T-helper 1 cell (primary cell): ENCODE data around the gene GBA2.

ENCODE experiments used
- DNase-seq, 5 donors: peaks; one replicate each; pipeline ENCODE4 v3.0.0-alpha.2; 2012 to 2020

Gene GBA2

GRCh38 chr9:35714579-35715252 is 34.3 kb downstream of the GBA2 start:
- DNase-seq = no peak

GRCh38 chr9:35714123-35714522 is 34.9 kb downstream of the GBA2 start:
- no peak for DNase-seq

GRCh38 chr9:35713578-35713977 is 35.5 kb downstream of the GBA2 start:
- DNase-seq = no peak

- no peak for DNase-seq
Observed at GRCh38 chr9:35712762-35713400, 36.1 kb downstream of the GBA2 start.

- no peak for DNase-seq
Observed at GRCh38 chr9:35711501-35712428, 37.3 kb downstream of the GBA2 start.

GRCh38 chr9:35710818-35711500 is 38.1 kb downstream of the GBA2 start:
- DNase-seq = no peak

GRCh38 chr9:35708146-35708545 is 40.9 kb downstream of the GBA2 start:
- no peak for DNase-seq

GRCh38 chr9:35706951-35707350 is 42.1 kb downstream of the GBA2 start:
- DNase-seq = no peak

GRCh38 chr9:35705836-35706430 is 43.1 kb downstream of the GBA2 start:
- no peak for DNase-seq

GRCh38 chr9:35705372-35705771 is 43.7 kb downstream of the GBA2 start:
- no peak for DNase-seq

GRCh38 chr9:35703906-35704672 is 44.9 kb downstream of the GBA2 start:
- no peak for DNase-seq

GRCh38 chr9:35702696-35703095 is 46.3 kb downstream of the GBA2 start:
- no peak for DNase-seq

GRCh38 chr9:35700942-35701341 is 48.1 kb downstream of the GBA2 start:
- DNase-seq = no peak

GRCh38 chr9:35700031-35700430 is 49.0 kb downstream of the GBA2 start:
- no peak for DNase-seq

GRCh38 chr9:35698231-35698630 is 50.8 kb downstream of the GBA2 start:
- DNase-seq = no peak

GRCh38 chr9:35697486-35697885 is 51.5 kb downstream of the GBA2 start:
- DNase-seq = no peak

GRCh38 chr9:35696520-35697215 is 52.4 kb downstream of the GBA2 start:
- peak in 3 of 5 donors; percentile 35 to 41 (median 40) for DNase-seq

GRCh38 chr9:35695943-35696401 is 53.1 kb downstream of the GBA2 start:
- no peak for DNase-seq

- no peak for DNase-seq
Observed at GRCh38 chr9:35691757-35692301, 57.2 kb downstream of the GBA2 start.

- DNase-seq = no peak
Observed at GRCh38 chr9:35691334-35691650, 57.7 kb downstream of the GBA2 start.
